HepG2 (cell line): ENCODE measurements around the gene MICALL2. TPM values are rescaled to one million over a fixed set of nuclear protein-coding genes. Genes with fewer than 3 reads are reported as not detected.

ENCODE experiments used
- ATAC-seq: fragments of 200-7000 bp; cut with Tn5 transposase; 3 replicates; pipeline ENCODE4 v1.9.1; 2020; ENCODE audit warnings: mild to moderate bottlenecking, moderate library complexity
- BruUV-seq: library from RNA; stranded (reverse); fragments of 400-500 nt; replicated peaks from 2 replicates; lab custom pipeline; 2021; lab: Mats Ljungman, UMichigan
- CTCF ChIA-PET: fragments of 300-600 bp; formaldehyde crosslinking; extraction: SDS; loops from one replicate; lab custom pipeline; 2021; ENCODE audit warnings: low total read pairs, inconsistent platforms, low intra/inter-chr PET ratio; lab: Yijun Ruan, JAX
- POLR2A ChIA-PET: fragments of 350-600 bp; sonication (Branson Sonifier 250); formaldehyde crosslinking; loops from one replicate; lab custom pipeline; 2020; ENCODE audit warnings: antibody characterized with exemption, inconsistent platforms; lab: Yijun Ruan, JAX
- DNase-seq: peaks from one replicate; pipeline ENCODE4 v3.0.0-alpha.2; 2015; ENCODE audit warnings: low spot score
- FAIRE-seq: peaks from 3 replicates; lab custom pipeline; 2011; peaks lifted over from hg19 to GRCh38; lab: Jason Lieb, UNC
- H2AFZ ChIP-seq: one replicate; pipeline ENCODE4 v1.6.1; 2011; ENCODE audit warnings: low read length, inconsistent platforms
- H3K27ac ChIP-seq: fragments of 300-600 bp; 3 replicates; pipeline ENCODE4 v1.8.0; 2011; ENCODE audit warnings: mixed run types, mild to moderate bottlenecking, mixed read lengths, low read length, inconsistent platforms; ENCODE audit not compliant: insufficient read depth; ENCODE audit errors: extremely low read length
- H3K27me3 ChIP-seq, 2 experiments: fragments of 200-600 bp in 1 of 2; 2 replicates in 1 of 2; 3 replicates in 1 of 2; pipeline versions ENCODE4 v1.6.0 to v1.8.0; 2011; ENCODE audit warnings: low read length in 2 of 2, mild to moderate bottlenecking in 2 of 2, moderate library complexity in 2 of 2, inconsistent platforms in 1 of 2; ENCODE audit not compliant: insufficient read depth in 2 of 2, control insufficient read depth in 1 of 2
- H3K36me3 ChIP-seq, 2 experiments: fragments of 200-600 bp in 1 of 2; replicated peaks in 1 of 2; 2 replicates in 1 of 2; 3 replicates in 1 of 2; pipeline versions ENCODE4 v1.5.1 to v1.8.0; 2011; ENCODE audit warnings: low read length in 2 of 2, inconsistent platforms in 1 of 2; ENCODE audit not compliant: insufficient read depth in 2 of 2, control insufficient read depth in 1 of 2
- H3K4me1 ChIP-seq: 2 replicates; pipeline ENCODE4 v1.5.1; 2012; ENCODE audit warnings: low read length, inconsistent platforms; ENCODE audit not compliant: insufficient read depth
- H3K4me2 ChIP-seq: 2 replicates; pipeline ENCODE4 v1.6.0; 2011; ENCODE audit warnings: low read depth, low read length, inconsistent platforms
- H3K4me3 ChIP-seq, 3 experiments: fragments of 200-600 bp in 1 of 3; sonication (generic), shearing (Covaris generic) in 1 of 3; replicated peaks in 1 of 3; 2 replicates each; pipeline ENCODE4 v1.5.1; 2011 to 2016; ENCODE audit warnings: low read length in 3 of 3, inconsistent platforms in 2 of 3, low read depth in 2 of 3, mild to moderate bottlenecking in 2 of 3, control low read depth in 1 of 3, mixed read lengths in 1 of 3; ENCODE audit not compliant: insufficient read depth in 1 of 3
- H3K79me2 ChIP-seq: one replicate; pipeline ENCODE4 v1.6.1; 2011; ENCODE audit warnings: low read length, inconsistent platforms; ENCODE audit not compliant: insufficient read depth
- H3K9ac ChIP-seq: 2 replicates; pipeline ENCODE4 v1.6.0; 2011; ENCODE audit warnings: mild to moderate bottlenecking, low read depth, low read length, inconsistent platforms; ENCODE audit not compliant: insufficient read depth
- H3K9me3 ChIP-seq: 2 replicates; pipeline ENCODE4 v1.5.1; 2012; ENCODE audit warnings: mild to moderate bottlenecking, low read length
- H4K20me1 ChIP-seq: 2 replicates; pipeline ENCODE4 v1.6.0; 2011; ENCODE audit warnings: inconsistent platforms, mild to moderate bottlenecking, low read length, moderate library complexity; ENCODE audit not compliant: insufficient read depth
- CEBPB ChIP-seq: IDR thresholded peaks from 2 replicates; pipeline ENCODE4 v1.6.1; 2011; ENCODE audit warnings: low read depth, low read length, improper control_type of control experiment, borderline replicate concordance
- DMAP1 ChIP-seq: IDR thresholded peaks from 2 replicates; pipeline ENCODE4 v1.6.1; 2016
- E2F1 ChIP-seq: sonication (generic); formaldehyde crosslinking; IDR thresholded peaks from 2 replicates; pipeline ENCODE4 v1.5.0; 2020; ENCODE audit warnings: missing genetic modification reagents
- E2F5 ChIP-seq: sonication (generic); formaldehyde crosslinking; conservative IDR thresholded peaks from 2 replicates; pipeline ENCODE4 v1.4.0; 2020; ENCODE audit warnings: missing genetic modification reagents
- MXI1 ChIP-seq: IDR thresholded peaks from 3 replicates; pipeline ENCODE4 v1.6.1; 2012; ENCODE audit warnings: low read depth, low read length, inconsistent platforms, borderline replicate concordance
- NFYC ChIP-seq: IDR thresholded peaks from 2 replicates; pipeline ENCODE4 v1.6.1; 2016; ENCODE audit warnings: missing genetic modification reagents, missing compliant biosample characterization
- SOX6 ChIP-seq, 2 experiments: fragments of 450-650 bp in 1 of 2; sonication (generic) in 1 of 2; formaldehyde crosslinking in 1 of 2; IDR thresholded peaks; 2 replicates each; pipeline versions ENCODE4 v1.4.0 to v1.6.1; 2017 to 2020; ENCODE audit warnings: antibody characterized with exemption in 1 of 2, mild to moderate bottlenecking in 1 of 2, missing genetic modification reagents in 1 of 2
- ZBTB43 ChIP-seq: sonication (generic); formaldehyde crosslinking; conservative IDR thresholded peaks from 2 replicates; pipeline ENCODE4 v1.4.0; 2020; ENCODE audit warnings: missing genetic modification reagents
- ZNF367 ChIP-seq: sonication (generic); formaldehyde crosslinking; IDR thresholded peaks from 2 replicates; pipeline ENCODE4 v1.4.0; 2020; ENCODE audit warnings: missing genetic modification reagents, borderline replicate concordance
- ZNF496 ChIP-seq: sonication (generic); formaldehyde crosslinking; IDR thresholded peaks from 2 replicates; pipeline ENCODE4 v1.8.1; 2023; ENCODE audit warnings: mild to moderate bottlenecking, moderate library complexity, missing genetic modification reagents; ENCODE audit not compliant: insufficient replicate concordance
- ZNF644 ChIP-seq: IDR thresholded peaks from 2 replicates; pipeline ENCODE4 v1.6.1; 2016; ENCODE audit warnings: low read depth
- ZNF687 ChIP-seq: sonication (generic); formaldehyde crosslinking; IDR thresholded peaks from 2 replicates; pipeline ENCODE4 v1.5.1; 2020; ENCODE audit warnings: mild to moderate bottlenecking, missing genetic modification reagents, moderate library complexity
- ZNF761 ChIP-seq: sonication (generic); formaldehyde crosslinking; conservative IDR thresholded peaks from 2 replicates; pipeline ENCODE4 v1.4.0; 2020; ENCODE audit warnings: mild to moderate bottlenecking, missing genetic modification reagents
- ZNF772 ChIP-seq: sonication (generic); formaldehyde crosslinking; IDR thresholded peaks from 2 replicates; pipeline ENCODE4 v1.5.0; 2020; ENCODE audit warnings: mild to moderate bottlenecking, missing genetic modification reagents
- WGBS: methylation state at CpG from one replicate; pipeline ENCODE4 v1.1.6; 2017; ENCODE audit warnings: low lambda C conversion rate; 5-methylcytosine and 5-hydroxymethylcytosine counted together
- in situ Hi-C: cut with HindIII; loops from 2 replicates; pipeline ENCODE4 v1.10.0; 2017; ENCODE audit warnings: low pct_unique_long_range_greater_than_20kb; ENCODE audit not compliant: extremely low pct_ligation_motif_present
- intact Hi-C: fragments of 100-400 bp; cut with micrococcal nuclease; formaldehyde crosslinking; loops from one replicate; pipeline ENCODE4 v1.10.0; 2022; ENCODE audit not compliant: unreplicated experiment
- polyA plus RNA-seq, 8 experiments: library from polyadenylated mRNA; depleted of rRNA in 3 of 8; stranded (reverse) in 7 of 8; unstranded in 1 of 8; fragments of >200 nt; fragmentation: Illumina TruSeq in 4 of 8; extraction: Trizol in 4 of 8; gene quantifications; 2 replicates each; pipeline versions ENCODE4 v1.2.1 to v1.2.3, GENCODE V29; 2011 to 2016; ENCODE audit warnings: low read depth in 4 of 8, missing spikeins in 1 of 8, mixed read lengths in 1 of 8; ENCODE audit not compliant: insufficient read depth in 1 of 8
- total RNA-seq, 5 experiments: library from RNA; depleted of rRNA; stranded (reverse); fragments of >200 nt; fragmentation: Illumina TruSeq; extraction: Trizol; gene quantifications; 2 replicates each; pipeline ENCODE4 v1.2.3, GENCODE V29; 2016; ENCODE audit warnings: low read depth in 1 of 5

MICALL2 gene
- total and polyA plus RNA-seq, 2 of the 13 experiments (the other 11 are each of a cell fraction or from before 2014, with no cell fraction given): 5.8 to 12.4 TPM

- TF ChIP-seq ZNF687: no peak
Observed at GRCh38 chr7:1474736-1475135, 15.5 kb upstream of the MICALL2 start (continued).

GRCh38 chr7:1473864-1474512 lies 14.7 kb upstream of the MICALL2 start:
- Histone ChIP-seq H3K9ac (no peak overlapping the region), H3K4me2 (no peak overlapping the region), H3K36me3 (peaks cover 15 to 20% of the 10 kb centered on the region in 2 experiments; a peak in 3 of 5 replicates), H3K4me3 (no peak overlapping the region), H2AFZ (no peak overlapping the region), H3K27ac (no peak overlapping the region), H3K27me3 (no peaks in the 10 kb centered on the region), H3K9me3 (no peaks in the 10 kb centered on the region), H3K79me2 (no peaks in the 10 kb centered on the region), H4K20me1 (no peaks in the 10 kb centered on the region), H3K4me1 (no peaks in the 10 kb centered on the region)
- WGBS: 84% methylated on average over 10 of the region's 37 CpGs
- FAIRE-seq (no peak), DNase-seq (peak; percentile 63), ATAC-seq (peak; percentile 74)
- BruUV-seq: no TSS peak
- POLR2A ChIA-PET: interaction anchor here (0.6 to 1.2 kb wide), 2 partner anchors 45 to 496 kb away, joined by 3 read pairs; no protein-coding TSS in a partner anchor
- in situ Hi-C loops (no loop called here), intact Hi-C loops (no loop called here)
- CTCF ChIA-PET: interaction anchor here (1.6 kb wide), 1 partner anchor 248 kb away, joined by 9 read pairs; no protein-coding TSS in a partner anchor
- 0 out of 2 replicates have a peak, but pooled peaks have one; percentile 30 for TF ChIP-seq ZBTB43
- TF ChIP-seq ZNF644 (CRISPR knock-in tag): no peak
- no peak for TF ChIP-seq ZNF761 (CRISPR knock-in tag)
- TF ChIP-seq NFYC (CRISPR knock-in tag): peak; percentile 26; the same call in 1 of the 2 replicates
- TF ChIP-seq E2F1: no peak
- TF ChIP-seq CEBPB: no peak
- no peak for TF ChIP-seq ZNF367 (CRISPR knock-in tag)
- TF ChIP-seq ZNF496 (CRISPR knock-in tag): no peak
- no peak for TF ChIP-seq SOX6 (IDR thresholded peaks at IDR 0.05)
- TF ChIP-seq SOX6 (CRISPR knock-in tag; IDR thresholded peaks at IDR 0.05): peak; percentile 52; the same call in 1 of the 2 replicates
- TF ChIP-seq ZNF772 (CRISPR knock-in tag): peak; percentile 26; the same call in 1 of the 2 replicates
- TF ChIP-seq DMAP1 (CRISPR knock-in tag): peak; percentile 65; the same call in 1 of the 2 replicates
- peak; percentile 80; the same call in 2 of the 3 replicates for TF ChIP-seq MXI1
- TF ChIP-seq E2F5 (CRISPR knock-in tag): 0 out of 2 replicates have a peak, but pooled peaks have one; percentile 9
